MM.1S (cell line): ENCODE data around the gene BICDL1.

Experiments used
- DNase-seq: peaks from one replicate; pipeline ENCODE4 v3.0.0-alpha.2; 2015
- H2AFZ ChIP-seq: fragments of 300-600 bp; sonication (generic); 2 replicates; pipeline ENCODE4 v1.6.0; 2016; ENCODE audit warnings: antibody characterized with exemption, low read length
- H3F3A ChIP-seq: fragments of 300-600 bp; sonication (generic); 2 replicates; pipeline ENCODE4 v1.6.1; 2016; ENCODE audit warnings: mild to moderate bottlenecking, antibody characterized with exemption, low read length, moderate library complexity, mixed read lengths; ENCODE audit not compliant: insufficient read depth
- H3K27ac ChIP-seq: fragments of 300-600 bp; sonication (generic); 2 replicates; pipeline ENCODE4 v1.5.1; 2016; ENCODE audit warnings: mild to moderate bottlenecking, low read length
- H3K27me3 ChIP-seq: fragments of 300-600 bp; sonication (generic); replicated peaks from 2 replicates; pipeline ENCODE4 v1.6.0; 2016; ENCODE audit warnings: low read length; ENCODE audit not compliant: insufficient read depth
- H3K36me3 ChIP-seq: fragments of 300-600 bp; sonication (generic); replicated peaks from 2 replicates; pipeline ENCODE4 v1.6.1; 2016; ENCODE audit warnings: mild to moderate bottlenecking, low read length, mixed read lengths; ENCODE audit not compliant: insufficient read depth
- H3K4me1 ChIP-seq: fragments of 300-600 bp; sonication (generic); 2 replicates; pipeline ENCODE4 v1.6.1; 2016; ENCODE audit warnings: low read length, mixed read lengths
- H3K4me2 ChIP-seq: fragments of 300-600 bp; sonication (generic); 2 replicates; pipeline ENCODE4 v1.6.0; 2016; ENCODE audit warnings: low read depth, low read length
- H3K4me3 ChIP-seq: fragments of 300-600 bp; sonication (generic); 2 replicates; pipeline ENCODE4 v1.5.1; 2016; ENCODE audit warnings: low read length, mixed read lengths
- H3K79me2 ChIP-seq: fragments of 300-600 bp; sonication (generic); 2 replicates; pipeline ENCODE4 v1.6.1; 2016; ENCODE audit warnings: mixed run types, low read length, mixed read lengths
- H3K9ac ChIP-seq: fragments of 300-600 bp; sonication (generic); 2 replicates; pipeline ENCODE4 v1.6.1; 2016; ENCODE audit warnings: low read length, mixed read lengths
- H3K9me2 ChIP-seq: fragments of 300-600 bp; sonication (generic); replicated peaks from 2 replicates; pipeline ENCODE4 v1.6.1; 2016; ENCODE audit warnings: mild to moderate bottlenecking, low read length, mixed read lengths; ENCODE audit not compliant: insufficient read depth
- H3K9me3 ChIP-seq: fragments of 300-600 bp; sonication (generic); replicated peaks from 2 replicates; pipeline ENCODE4 v1.6.1; 2016; ENCODE audit warnings: mild to moderate bottlenecking, low read length, mixed read lengths; ENCODE audit not compliant: insufficient read depth
- H4K20me1 ChIP-seq: fragments of 300-600 bp; sonication (generic); 2 replicates; pipeline ENCODE4 v1.6.1; 2016; ENCODE audit warnings: mild to moderate bottlenecking, low read length, moderate library complexity, mixed read lengths; ENCODE audit not compliant: insufficient read depth
- EZH2 ChIP-seq: fragments of 300-600 bp; sonication (generic); optimal IDR thresholded peaks from 2 replicates; pipeline ENCODE3; 2017; ENCODE audit warnings: low read depth, mild to moderate bottlenecking, antibody characterized with exemption, low read length, mixed read lengths
- EZH2phosphoT487 ChIP-seq: fragments of 300-600 bp; sonication (generic); IDR thresholded peaks from 2 replicates; pipeline ENCODE4 v1.6.1; 2018; ENCODE audit warnings: antibody characterized with exemption, low read length
- TF ChIP-seq, protein P1 (sequence below): fragments of 300-600 bp; sonication (generic); IDR thresholded peaks from 2 replicates; pipeline ENCODE4 v1.5.1; 2016; ENCODE audit warnings: antibody characterized with exemption, low read length, mixed read lengths

BICDL1 gene

DNA sequence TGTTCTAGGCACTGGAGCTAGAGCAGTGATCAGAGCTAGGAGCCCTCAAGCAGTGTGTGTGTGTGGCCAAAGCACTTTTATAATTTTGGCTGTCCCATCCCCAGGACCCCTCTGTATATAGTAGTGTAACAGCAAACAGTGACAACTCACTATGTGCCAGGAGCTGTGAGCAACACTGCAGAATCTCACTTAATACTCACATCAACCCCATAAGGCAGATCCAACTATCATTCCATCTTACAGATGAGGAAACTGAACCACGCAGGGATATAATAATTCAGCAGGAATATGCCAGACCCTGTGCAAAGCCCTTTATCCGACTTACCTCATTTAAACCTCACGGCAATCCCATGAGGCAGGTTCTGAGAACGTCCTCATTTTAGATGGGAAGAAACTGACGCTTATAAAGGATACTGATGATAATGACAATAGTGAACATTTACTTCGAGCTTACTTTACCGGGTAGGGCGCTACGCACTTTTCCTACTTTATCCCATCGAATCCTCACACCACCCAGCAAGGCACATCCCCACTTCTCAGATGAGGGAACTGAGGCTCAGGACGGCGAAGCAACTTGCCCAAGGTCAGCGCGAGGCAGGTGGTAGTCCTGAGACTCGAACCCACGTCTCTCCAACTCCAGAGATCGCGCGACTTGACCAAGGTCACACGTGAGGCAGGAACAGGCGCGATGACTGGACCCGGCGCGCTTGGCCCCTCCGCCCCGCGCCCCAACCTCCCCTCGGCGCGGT lies 126.8 kb downstream of the BICDL1 start:
- H3K4me1 ChIP-seq = peaks cover 26% of the 10 kb centered on the region
- H3K27ac ChIP-seq = no peak overlapping the region
- peaks cover 62% of the 10 kb centered on the region for H3K79me2 ChIP-seq
- no peaks in the 10 kb centered on the region for H3K9me2 ChIP-seq
- H3K27me3 ChIP-seq = no peaks in the 10 kb centered on the region
- no peak for DNase-seq
- H4K20me1 ChIP-seq = no peaks in the 10 kb centered on the region
- H3K36me3 ChIP-seq = no peaks in the 10 kb centered on the region
- peak overlapping the region; percentile 84 for H3K4me2 ChIP-seq
- no peaks in the 10 kb centered on the region for H3K9me3 ChIP-seq
- peaks cover 26% of the 10 kb centered on the region for H3F3A ChIP-seq
- H3K9ac ChIP-seq = peak overlapping the region; percentile 68
- TF ChIP-seq EZH2 = no peak
- TF ChIP-seq, protein P1, sequence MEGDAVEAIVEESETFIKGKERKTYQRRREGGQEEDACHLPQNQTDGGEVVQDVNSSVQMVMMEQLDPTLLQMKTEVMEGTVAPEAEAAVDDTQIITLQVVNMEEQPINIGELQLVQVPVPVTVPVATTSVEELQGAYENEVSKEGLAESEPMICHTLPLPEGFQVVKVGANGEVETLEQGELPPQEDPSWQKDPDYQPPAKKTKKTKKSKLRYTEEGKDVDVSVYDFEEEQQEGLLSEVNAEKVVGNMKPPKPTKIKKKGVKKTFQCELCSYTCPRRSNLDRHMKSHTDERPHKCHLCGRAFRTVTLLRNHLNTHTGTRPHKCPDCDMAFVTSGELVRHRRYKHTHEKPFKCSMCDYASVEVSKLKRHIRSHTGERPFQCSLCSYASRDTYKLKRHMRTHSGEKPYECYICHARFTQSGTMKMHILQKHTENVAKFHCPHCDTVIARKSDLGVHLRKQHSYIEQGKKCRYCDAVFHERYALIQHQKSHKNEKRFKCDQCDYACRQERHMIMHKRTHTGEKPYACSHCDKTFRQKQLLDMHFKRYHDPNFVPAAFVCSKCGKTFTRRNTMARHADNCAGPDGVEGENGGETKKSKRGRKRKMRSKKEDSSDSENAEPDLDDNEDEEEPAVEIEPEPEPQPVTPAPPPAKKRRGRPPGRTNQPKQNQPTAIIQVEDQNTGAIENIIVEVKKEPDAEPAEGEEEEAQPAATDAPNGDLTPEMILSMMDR = no peak
- no peak for TF ChIP-seq EZH2phosphoT487
- no peak overlapping the region for H2AFZ ChIP-seq
- H3K4me3 ChIP-seq = peak overlapping the region; percentile 83

DNA sequence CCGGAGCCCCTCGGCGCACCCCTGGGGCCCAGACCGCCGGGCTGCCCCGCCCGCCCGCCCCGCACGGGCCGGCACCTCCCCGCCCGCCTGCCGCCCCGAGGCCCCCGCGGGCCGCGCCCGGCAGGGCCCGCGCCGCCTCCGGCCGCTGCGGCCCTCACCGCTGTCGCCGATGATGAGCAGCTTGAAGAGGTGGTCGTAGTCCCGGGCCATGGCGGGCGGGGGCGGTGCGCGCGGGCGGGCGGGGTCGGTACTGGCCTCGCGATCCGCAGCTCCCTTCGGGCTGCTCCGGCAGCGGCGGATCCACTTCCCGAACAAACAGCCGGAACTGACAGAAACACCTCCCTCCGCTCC lies 127.4 kb downstream of the BICDL1 start, which contains the start of gene RAB35:
TSS of gene RAB35 (minus strand) at position 313 of the 351 bp plus-strand sequence. CDS start at position 210, 103 bp downstream.
- Histone ChIP-seq H3K9me3 (no peaks in the 10 kb centered on the region), H3K27me3 (no peaks in the 10 kb centered on the region), H3K9me2 (no peaks in the 10 kb centered on the region), H4K20me1 (no peaks in the 10 kb centered on the region), H3K27ac (peak within 1 kb of the TSS; percentile 95), H3K4me2 (peak within 1 kb of the TSS; percentile 84), H3F3A (peaks cover 30% of the 10 kb centered on the region), H3K4me1 (peaks cover 31% of the 10 kb centered on the region), H3K36me3 (no peaks in the 10 kb centered on the region), H2AFZ (no peak within 1 kb of the TSS), H3K4me3 (peak within 1 kb of the TSS; percentile 83), H3K79me2 (peaks cover 56% of the 10 kb centered on the region), H3K9ac (peak within 1 kb of the TSS; percentile 85)
- no peak for DNase-seq
- TF ChIP-seq, protein P1 = no peak
- TF ChIP-seq EZH2 (no peak), EZH2phosphoT487 (no peak)

DNA sequence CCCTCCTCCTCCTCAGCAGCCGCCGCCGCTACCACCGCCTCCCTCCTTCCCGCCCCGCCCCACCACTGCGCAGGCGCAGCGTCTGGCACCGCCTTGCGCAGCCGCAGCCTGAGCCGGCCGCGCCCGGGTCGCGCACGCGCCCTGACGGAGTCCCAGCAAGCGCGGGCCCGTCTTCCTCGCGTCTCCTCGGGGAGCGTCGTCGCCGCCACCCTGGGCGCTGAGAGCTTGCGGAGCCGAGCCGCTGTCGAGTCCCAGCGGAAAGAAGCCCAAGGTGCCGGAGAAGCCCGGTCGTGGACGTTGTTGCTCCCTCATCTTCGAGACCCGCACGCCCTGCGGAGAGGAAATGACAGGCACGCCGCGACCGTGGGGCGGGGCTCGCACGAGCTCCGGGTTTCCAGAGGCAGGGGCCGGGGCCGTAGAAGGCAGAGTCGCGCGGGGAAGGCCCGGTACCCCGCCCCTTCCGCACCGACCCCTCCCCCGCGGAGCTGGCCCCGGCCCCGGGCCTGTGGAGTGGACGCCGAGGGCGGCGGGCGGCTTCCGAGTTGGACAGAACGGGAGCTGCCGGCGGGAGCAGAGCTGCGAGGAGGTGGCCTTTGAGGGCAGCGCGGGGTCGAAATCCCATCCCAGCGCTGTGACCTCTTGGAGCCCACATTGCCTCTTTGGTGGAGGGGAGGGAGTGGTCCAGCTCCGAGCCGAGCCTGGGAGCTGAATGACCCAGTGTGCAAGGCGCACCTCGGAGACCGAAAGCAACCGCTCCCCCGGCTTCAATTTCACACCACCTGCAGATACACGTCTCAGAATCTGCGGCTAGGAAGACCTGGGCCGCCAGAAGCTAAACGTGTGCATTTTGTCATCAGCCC lies 128.0 kb downstream of the BICDL1 start:
- peaks cover 35% of the 10 kb centered on the region for H3F3A ChIP-seq
- no peak for TF ChIP-seq EZH2
- TF ChIP-seq, protein P1 = no peak
- TF ChIP-seq EZH2phosphoT487 = no peak
- H3K9me3 ChIP-seq = no peaks in the 10 kb centered on the region
- H3K27me3 ChIP-seq = no peaks in the 10 kb centered on the region
- H3K4me2 ChIP-seq = peak overlapping the region; percentile 81; the same call in 1 of the 2 replicates
- H3K79me2 ChIP-seq = peaks cover 50% of the 10 kb centered on the region
- H3K36me3 ChIP-seq = no peaks in the 10 kb centered on the region
- H4K20me1 ChIP-seq = no peaks in the 10 kb centered on the region
- H3K27ac ChIP-seq = peak overlapping the region; percentile 95
- H3K9ac ChIP-seq = peak overlapping the region; percentile 85
- peak; percentile 79 for DNase-seq
- H3K4me3 ChIP-seq = peak overlapping the region; percentile 72
- H3K4me1 ChIP-seq = peaks cover 33% of the 10 kb centered on the region
- H3K9me2 ChIP-seq = no peaks in the 10 kb centered on the region
- H2AFZ ChIP-seq = no peak overlapping the region
